Occipital lobe (tissue), 2 donors: ENCODE measurements around the gene ALDH8A1. TPM values are rescaled to one million over a fixed set of nuclear protein-coding genes. Genes with fewer than 3 reads are reported as not detected.

Source experiments
- DNase-seq: peaks from one replicate; lab custom pipeline; 2025; lab: John Stamatoyannopoulos, UW
- total RNA-seq: library from RNA; depleted of rRNA; stranded (reverse); fragments of >200 nt; gene quantifications from one replicate; pipeline ENCODE4 v1.2.3, GENCODE V29; 2014

The ALDH8A1 gene, protein sequence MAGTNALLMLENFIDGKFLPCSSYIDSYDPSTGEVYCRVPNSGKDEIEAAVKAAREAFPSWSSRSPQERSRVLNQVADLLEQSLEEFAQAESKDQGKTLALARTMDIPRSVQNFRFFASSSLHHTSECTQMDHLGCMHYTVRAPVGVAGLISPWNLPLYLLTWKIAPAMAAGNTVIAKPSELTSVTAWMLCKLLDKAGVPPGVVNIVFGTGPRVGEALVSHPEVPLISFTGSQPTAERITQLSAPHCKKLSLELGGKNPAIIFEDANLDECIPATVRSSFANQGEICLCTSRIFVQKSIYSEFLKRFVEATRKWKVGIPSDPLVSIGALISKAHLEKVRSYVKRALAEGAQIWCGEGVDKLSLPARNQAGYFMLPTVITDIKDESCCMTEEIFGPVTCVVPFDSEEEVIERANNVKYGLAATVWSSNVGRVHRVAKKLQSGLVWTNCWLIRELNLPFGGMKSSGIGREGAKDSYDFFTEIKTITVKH
- 1.4 TPM for total RNA-seq

DNA sequence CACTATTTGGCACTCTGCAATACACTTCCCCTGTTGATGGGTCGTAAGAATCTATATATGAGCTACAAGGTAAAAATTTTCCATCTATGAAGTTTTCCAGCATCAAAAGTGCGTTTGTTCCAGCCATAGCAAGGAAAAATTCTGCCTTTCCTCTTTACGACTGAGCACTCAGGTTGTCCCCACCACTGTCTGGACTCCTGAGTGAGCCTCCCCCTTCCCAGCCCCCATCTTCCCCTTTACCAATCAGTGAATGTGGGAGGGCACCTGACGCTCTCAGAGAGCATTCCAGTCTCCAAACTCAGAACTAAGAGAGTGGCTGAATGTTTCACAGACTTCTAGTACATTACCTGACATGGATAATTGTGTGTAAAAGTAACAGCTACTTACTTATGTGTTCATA is at the start of gene ALDH8A1:
ALDH8A1 (minus strand) TSS at position 175 of the 400 bp plus-strand sequence; CDS start at position 127, 48 bp downstream.
- no peak for DNase-seq

DNA sequence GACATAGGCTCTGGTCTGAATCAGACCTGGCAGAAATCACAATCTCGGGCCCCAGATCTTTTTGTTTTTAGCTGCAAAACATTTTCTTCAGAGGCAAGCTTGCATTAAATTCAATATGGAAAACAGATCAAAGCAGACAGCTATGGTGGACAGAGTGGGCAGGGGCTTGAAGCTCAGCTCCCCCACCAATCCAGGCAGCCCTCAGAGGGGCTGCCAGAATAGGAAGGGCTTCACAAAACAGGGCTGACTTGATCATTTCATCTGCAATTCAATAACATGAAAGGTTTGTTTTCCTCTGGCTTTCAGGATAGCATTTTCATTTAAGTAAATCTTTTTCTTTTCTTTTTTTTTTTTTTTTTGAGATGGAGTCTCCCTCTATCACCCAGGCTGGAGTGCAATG is 49.2 kb upstream of the ALDH8A1 start:
- no peak for DNase-seq

DNA sequence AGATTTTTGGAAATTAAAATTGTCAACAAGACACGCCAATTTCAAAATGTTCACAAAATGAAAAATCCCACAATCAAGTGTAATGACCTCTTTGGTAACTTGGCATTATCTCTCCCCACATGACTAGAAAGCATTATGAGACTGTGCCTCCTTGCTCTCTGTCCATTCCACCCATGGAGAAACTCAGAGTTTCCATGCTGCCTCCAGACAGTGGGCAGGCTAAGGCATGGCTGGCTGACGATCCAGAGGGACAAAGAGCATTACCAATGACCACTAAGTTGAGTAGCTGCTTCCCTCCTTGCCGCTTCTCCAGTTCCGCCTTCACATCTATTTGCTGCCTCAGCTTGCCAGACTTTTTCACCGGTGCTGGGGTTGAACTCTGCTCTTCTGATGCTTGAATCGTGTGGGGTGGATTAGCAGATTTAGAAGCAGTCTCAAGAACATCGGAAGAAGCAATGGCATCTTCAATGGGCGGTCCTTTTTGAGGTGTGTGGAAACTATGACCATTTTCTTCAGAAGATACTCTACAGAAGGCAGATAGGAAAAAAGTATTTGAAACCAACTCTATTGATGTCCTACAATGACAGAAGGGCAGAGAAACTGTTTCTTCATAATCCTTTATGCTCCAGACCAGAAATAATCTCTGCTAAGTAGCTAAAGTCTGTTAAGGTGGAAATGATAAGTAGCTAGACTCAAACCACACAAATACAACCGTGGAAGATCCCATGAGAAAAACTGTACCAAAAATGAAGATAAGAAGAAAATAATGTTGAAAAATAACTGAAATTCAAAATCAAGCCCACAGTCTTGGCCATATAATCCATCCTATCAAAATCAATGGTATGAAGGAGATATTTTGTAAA is 47.5 kb upstream of the ALDH8A1 start:
- DNase-seq, result no peak

DNA sequence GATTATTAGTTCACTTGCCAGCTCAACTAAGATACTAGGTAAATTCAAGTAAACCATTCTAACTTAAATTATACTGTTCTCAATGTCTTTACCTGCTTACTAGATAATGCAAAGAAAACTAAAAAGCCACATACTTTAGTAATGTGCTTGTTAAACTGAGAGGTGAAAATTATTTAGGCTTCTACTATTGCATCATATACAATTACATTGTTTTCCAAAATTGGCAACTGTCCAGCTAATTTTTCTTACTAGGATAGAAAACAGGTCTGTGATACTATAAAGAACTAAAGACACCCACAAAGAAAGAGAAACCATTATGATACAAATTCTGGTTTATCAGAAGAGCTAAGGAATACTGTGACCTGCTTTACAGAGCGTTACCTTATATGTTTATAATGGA is 45.6 kb upstream of the ALDH8A1 start:
- no peak for DNase-seq

DNA sequence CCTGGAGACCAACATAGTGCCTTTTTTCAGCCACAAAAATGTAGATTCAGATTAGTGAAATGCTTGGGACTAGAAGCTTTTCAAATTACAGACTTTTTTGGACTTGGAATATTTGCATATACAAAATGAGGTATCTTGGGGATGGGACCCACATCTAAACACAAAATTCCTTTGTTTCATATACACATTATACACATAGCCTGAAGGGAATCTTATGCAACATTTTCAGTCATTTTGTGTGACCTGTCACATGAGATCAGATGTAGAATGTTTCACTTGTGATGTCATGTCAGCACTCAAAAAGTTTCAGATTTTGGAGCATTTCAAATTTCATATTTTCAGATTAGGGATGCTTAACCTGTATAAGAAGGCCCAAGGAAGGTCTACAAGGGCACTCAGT is 44.5 kb upstream of the ALDH8A1 start:
- no peak for DNase-seq

DNA sequence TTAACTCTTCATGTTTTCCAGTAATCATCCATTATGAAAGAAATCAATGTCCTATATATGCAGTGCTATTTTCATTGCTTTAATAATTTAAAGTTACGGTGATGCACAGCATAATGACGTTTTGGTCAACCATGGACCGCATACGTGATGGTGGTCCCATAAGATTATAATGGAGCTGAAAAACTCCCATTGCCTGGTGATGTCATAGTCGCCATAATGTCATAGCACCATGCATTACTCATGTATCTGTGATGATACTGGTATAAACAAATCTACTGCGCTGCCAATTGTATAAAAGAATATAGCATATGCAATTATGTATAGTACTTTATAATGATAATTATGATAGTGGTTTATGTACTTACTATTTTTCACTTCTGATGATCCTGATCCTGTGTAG is 42.3 kb upstream of the ALDH8A1 start:
- no peak for DNase-seq

DNA sequence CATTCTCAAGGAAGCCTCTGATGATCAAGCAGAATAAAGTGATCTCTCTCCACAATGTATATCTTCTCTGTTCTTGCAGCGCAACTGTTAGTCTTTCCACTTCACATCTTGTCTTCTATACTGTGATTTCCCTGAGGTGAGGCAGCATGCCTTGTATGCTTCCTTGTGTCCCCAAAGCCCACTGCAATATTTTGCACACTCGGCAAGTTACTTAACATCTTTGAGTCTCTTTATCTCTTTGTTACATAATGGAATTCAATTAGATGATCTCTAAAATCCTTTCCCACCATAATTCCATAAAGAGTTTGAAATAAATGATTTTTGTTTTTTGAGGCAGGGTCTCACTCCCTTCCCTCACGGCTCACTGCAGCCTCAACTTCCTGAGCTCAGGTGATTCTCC is 40.4 kb upstream of the ALDH8A1 start:
- DNase-seq, result no peak

DNA sequence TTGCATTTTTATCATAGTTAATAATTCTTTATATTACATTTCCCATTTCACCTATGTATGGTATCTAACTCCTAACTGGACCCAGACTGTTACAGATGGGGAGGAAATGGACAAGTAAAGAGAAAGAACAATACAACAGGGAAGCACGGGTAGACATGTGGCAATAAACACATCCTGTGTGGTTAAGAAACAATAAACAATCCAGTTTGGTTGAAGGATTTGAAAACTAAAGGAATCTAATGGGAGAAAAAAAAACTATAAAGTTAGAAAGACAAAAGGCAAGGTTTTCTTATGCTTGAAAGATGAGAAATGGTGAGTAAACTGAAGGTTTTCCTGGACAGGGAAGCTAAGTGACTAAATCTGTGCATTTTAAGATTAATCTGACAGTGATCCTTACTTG is 34.9 kb upstream of the ALDH8A1 start:
- no peak for DNase-seq

DNA sequence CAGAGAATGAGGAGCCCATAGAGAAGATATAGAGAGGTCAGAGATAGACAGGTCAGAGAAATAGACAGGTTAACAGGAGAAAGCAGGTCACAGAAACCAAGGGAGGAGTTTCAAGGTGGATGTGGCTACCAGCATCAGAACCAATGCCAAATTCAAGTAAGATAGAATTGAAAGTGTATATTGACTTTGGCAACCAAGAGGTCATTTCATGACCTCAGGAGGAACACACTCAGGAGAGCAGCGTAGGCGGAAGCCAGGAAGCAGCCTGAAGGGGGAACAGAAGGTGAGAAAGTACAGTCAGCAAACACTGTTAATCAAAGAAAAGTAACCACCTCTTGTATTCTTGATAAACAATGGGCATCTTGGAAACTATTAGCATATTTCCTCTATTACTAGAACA is 33.9 kb upstream of the ALDH8A1 start:
- DNase-seq, result no peak

DNA sequence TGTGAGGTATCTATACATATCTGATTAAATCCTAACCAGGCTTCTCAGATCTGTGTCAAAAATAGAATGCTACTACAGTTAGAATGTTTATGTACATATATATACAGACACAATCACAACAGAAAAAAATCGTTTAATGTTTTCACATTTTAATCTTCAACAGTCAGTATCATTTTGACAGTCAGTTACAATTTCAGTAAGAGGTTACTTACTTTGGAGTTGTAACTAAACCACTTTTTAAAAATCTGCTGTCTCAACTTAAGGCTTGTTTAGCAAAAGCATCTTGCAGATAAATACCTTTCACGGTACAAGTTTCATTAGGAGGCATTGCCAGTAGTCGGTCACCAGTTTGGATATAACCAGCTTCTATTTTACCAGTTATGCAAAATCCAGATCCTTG is 32.3 kb upstream of the ALDH8A1 start:
- no peak for DNase-seq

DNA sequence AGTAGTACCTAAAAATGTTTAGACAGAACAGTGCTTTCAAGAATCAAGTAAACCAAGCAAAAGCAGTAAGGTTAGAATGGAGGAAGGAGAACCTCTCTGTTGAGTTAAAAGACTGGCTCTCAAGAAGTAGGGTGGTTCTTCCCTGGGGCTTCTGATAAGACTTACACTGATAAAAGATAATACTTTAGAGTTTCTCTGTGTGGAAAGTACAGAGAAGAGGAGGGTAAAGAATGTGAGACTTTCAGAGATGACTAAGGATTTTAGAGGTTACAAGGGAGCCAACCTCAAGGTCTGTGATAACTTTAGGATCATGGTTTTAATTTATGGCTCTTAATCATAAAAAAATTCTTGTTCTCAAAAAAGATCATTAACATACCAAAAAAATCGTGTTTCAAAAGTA is 30.9 kb upstream of the ALDH8A1 start:
- no peak for DNase-seq

DNA sequence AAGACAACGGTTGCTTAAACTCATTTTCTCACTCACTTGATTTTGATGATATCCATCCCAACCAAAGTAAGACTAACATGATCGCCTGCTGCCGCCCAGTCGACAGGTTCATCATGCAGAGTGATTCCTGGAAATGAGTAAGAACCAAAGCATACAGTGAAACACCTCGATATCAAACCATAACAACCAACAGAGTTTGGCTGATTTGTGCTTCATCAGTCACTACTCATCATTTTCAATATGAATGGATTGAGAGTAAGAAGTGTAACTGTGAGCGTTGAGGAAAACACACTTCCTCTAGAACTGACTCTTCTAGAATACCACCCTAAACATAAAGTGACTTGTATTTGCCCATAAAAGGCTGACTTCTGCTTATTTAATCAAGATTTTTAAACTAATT is 29.2 kb upstream of the ALDH8A1 start:
- DNase-seq, result no peak

DNA sequence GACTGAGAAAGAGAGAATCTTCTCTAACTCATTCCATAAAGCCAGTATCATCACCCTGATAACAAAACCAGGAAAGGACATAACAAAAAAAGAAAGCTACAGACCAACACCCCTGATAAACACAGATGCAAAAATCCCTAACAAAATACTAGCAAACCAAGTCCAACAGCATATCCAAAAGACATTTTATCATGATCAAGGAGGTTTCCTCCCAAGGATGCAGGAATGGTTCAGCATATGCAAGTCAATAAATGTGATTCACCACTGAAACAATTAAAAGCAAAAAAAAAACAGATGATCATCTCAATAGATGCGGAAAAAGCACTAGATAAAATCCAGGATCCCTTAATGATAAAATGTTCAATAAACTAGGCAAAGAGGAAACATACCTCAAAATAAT is 24.5 kb upstream of the ALDH8A1 start:
- DNase-seq, result no peak

DNA sequence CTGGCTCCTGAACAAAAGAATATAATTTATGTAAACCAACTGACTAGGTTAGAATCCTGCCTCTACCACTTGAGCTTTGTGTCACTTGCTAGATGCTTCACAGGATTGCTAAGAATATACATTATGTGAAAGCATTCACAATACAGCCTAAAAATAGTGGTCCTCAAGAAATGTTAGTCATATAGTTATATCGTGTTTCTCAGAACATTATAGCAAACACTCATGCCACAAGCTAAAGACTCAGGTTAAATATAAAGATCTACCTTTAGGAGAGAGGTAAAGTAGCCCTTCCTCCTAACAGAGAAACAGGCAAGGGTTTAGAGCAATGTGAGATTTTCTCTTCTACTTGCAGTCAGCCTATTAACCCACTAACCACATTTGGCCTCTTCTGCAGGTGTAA is 17.8 kb upstream of the ALDH8A1 start:
- no peak for DNase-seq

DNA sequence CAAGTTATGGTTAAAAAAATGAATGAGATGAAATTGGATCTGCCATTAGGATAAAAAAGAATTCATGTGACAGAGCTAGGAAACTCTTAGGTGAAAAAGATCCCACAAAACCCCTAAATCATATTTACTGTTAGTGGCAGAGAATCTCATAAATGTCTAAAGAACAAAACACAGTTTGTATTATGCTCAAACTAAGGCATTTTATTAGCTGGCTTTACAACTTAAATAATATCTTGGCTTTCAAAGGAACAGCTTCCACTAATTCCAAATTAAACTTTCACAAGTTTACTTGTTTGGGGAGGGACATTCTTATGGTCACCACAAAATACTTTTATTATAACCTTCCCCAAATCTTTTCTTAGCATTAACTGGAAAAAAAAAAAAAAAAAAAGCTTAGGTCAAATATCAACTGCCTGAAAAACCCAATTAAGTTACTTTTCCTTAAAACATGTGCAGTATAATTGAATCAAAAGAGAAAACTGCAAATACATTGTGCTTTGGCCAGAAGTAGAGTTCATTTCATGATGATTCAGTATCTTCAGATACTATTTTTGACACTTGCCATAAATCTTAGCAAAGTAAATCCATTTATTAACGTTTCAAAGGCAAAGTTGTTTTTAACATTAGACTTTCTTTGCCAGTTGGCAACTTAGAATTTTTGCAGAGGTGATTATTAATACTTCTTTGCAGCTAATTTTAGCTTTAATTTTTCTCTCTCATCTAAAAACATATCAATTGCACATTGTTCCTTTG is 14.7 kb upstream of the ALDH8A1 start:
- no peak for DNase-seq

DNA sequence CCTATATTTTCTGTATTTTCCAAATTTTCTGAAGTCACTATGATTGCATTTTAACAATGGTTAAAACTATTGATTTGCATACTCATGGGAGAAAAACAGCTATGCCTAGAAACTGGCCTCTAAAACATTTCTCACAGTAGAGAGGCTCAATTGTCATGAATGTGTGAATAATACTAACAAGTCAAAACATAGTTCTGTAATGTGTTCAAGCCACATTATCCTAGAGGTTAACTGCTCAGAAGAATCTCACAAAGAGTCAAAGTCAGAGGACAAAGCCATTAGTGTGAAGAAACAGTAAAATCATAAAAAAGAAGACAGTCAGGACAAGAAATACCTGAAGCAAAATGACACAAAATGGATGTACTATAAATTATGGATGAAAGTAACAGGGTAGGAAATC is 12.5 kb upstream of the ALDH8A1 start:
- no peak for DNase-seq

DNA sequence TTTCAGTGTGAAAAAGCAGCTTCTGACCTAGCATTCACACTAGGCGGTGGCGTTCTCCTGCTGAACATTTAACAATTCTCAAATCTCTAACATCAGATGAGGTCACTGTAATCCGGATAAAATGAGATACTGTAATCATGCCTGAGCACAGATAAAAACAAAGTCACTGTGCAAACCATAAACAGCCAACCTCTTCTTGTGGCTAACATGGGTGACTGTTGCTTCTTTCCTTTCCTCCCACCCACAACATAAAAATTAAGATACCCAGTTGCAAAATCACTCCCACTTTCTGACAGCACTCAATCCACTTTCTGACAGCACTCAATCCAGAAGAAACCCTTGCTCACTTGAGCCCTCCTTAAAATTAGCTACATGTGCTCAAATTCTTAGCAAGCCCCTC is 11.5 kb upstream of the ALDH8A1 start:
- DNase-seq, result no peak

DNA sequence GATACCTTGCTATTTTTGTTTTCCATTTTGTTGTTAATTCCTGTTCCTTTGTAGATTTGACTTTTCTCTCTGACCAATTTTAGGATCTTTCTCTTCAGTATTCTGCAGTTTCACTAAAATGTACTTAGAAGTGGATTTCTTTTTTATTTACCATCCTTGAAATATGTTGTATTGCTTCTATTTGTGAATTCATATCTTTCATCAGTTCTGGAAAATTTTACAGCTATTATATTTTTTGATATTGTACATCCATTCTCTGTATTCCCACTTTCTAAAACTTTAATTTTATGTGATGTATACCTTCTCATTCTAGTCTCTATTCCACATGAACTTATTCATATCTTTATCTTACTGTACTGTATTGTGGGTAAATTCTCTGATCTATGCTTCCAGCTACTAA is 9.7 kb upstream of the ALDH8A1 start:
- DNase-seq, result no peak

DNA sequence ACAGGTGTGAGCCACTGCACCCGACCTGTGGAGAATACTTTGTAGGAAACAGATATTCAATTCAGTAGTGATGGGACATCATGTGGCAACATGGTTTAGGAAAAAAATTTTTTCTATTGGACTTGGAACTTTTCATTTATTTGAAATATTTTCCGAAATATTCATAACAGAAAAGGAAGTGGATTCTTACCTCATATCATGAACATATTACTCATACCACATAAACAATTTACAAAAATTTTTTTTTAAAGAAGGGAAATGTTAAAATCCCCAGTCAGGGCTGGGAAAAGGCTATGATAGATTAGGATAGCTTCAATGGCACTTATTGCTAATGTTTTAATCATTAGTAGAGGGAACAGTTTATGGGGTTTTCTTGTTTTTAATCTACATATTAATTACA is 6.8 kb upstream of the ALDH8A1 start:
- no peak for DNase-seq

DNA sequence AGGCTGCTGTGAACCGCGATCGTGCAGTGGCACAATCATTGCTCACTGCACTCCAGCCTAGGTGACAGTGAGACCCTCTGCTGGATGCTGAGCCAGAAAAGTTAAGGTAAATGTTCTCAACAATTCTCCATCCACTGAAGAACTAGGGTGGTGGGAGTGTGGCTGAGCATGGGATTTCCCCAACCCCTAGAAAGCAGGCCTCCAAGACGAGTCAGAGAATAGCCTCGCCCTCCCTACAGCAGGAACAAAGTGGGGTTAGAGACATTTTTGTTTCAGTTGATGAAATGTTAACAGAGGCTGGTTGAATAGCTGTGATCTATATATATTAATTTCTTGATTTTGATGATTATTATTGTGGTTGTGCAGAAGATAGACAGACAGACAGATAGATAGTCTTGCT is 6.1 kb upstream of the ALDH8A1 start:
- DNase-seq, result no peak

DNA sequence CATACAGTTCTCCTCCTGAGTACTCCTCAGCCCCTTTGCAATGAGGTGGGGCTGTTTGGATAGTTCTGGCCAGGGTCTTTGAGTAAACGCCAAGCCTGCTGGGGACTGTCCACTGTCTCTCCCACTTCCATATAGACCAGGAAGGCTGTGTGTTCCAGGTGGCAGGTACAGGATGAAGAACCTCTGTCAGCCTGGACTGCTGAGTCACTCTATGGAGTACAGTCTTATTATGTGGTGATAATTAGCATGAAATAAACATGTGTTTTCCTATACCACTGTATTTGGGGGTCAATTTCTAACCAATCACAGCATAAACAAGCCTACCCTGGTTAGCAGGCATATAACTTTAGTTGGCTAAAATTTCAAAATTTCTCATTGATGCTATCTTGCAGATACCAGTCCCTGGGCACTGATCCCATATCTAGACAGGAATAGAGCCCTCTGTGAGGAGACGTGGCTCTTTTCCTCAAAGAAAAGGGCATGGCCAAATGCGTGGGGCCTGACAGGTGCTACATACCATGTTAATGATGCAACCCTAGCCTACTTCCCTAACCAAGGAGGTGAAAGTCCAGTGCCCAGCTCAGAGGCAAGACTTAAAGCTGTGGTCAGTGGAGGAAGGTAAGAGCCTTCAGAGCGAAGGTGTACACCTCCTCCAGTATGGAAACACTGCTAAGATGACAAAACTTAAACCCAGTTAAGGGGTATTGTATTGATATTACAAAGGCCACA is 4.5 kb upstream of the ALDH8A1 start:
- DNase-seq, result no peak
